Measurements from ENCODE around the gene SERPIND1.

Gene SERPIND1

DNA sequence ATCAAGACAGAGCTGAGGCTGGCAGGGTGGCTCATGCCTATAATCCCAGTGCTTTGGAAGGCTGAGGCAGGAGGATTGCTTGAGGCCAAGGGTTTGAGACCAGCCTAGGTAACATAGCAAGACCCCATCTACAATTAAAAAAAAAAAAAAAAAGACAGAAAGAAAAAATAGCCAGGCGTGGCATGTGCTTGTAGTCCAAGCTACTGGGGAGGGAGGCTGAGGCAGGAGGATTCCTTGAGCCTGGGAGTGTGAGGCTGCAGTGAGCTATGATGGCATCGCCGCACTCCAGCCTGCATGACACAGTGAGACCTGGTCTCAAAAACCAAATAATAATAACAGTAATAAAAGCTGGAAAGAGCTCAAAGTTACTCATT, 9.4 kb downstream of the SERPIND1 start:
- peaks cover 53% of the 10 kb centered on the region for H3K36me3 ChIP-seq
- H3K27ac ChIP-seq = no peak overlapping the region
- no peaks in the 10 kb centered on the region for H3K9me3 ChIP-seq
- TF ChIP-seq, protein P1, sequence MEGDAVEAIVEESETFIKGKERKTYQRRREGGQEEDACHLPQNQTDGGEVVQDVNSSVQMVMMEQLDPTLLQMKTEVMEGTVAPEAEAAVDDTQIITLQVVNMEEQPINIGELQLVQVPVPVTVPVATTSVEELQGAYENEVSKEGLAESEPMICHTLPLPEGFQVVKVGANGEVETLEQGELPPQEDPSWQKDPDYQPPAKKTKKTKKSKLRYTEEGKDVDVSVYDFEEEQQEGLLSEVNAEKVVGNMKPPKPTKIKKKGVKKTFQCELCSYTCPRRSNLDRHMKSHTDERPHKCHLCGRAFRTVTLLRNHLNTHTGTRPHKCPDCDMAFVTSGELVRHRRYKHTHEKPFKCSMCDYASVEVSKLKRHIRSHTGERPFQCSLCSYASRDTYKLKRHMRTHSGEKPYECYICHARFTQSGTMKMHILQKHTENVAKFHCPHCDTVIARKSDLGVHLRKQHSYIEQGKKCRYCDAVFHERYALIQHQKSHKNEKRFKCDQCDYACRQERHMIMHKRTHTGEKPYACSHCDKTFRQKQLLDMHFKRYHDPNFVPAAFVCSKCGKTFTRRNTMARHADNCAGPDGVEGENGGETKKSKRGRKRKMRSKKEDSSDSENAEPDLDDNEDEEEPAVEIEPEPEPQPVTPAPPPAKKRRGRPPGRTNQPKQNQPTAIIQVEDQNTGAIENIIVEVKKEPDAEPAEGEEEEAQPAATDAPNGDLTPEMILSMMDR (IDR thresholded peaks at IDR 0.05) = no peak
- no peaks in the 10 kb centered on the region for H3K27me3 ChIP-seq
- H3K4me1 ChIP-seq (ENCODE audit: control insufficient read depth in 1 of 2, insufficient read depth in 1 of 2, low read depth in 1 of 2, low read length in 1 of 2) = peaks cover 31 to 32% of the 10 kb centered on the region in 2 experiments
- no peak overlapping the region for H3K4me3 ChIP-seq (ENCODE audit: low read depth in 1 of 2, low read length in 1 of 2)

GRCh38 chr22:20783844-20784723, 10.2 kb downstream of the SERPIND1 start:
- Histone ChIP-seq H3K27me3 (no peaks in the 10 kb centered on the region), H3K36me3 (peaks cover 53% of the 10 kb centered on the region), H3K9me3 (no peaks in the 10 kb centered on the region), H3K4me3 (ENCODE audit: low read depth in 1 of 2, low read length in 1 of 2) (no peak overlapping the region), H3K4me1 (ENCODE audit: control insufficient read depth in 1 of 2, insufficient read depth in 1 of 2, low read depth in 1 of 2, low read length in 1 of 2) (peaks cover 31 to 32% of the 10 kb centered on the region in 2 experiments), H3K27ac (peak overlapping the region; percentile 45)
- TF ChIP-seq, protein P1 (IDR thresholded peaks at IDR 0.05) = no peak

- H3K27ac ChIP-seq = no peak overlapping the region
- H3K9me3 ChIP-seq = no peaks in the 10 kb centered on the region
- H3K4me3 ChIP-seq (ENCODE audit: low read depth in 1 of 2, low read length in 1 of 2) = no peak overlapping the region
- TF ChIP-seq, protein P1 (IDR thresholded peaks at IDR 0.05) = no peak
- no peaks in the 10 kb centered on the region for H3K27me3 ChIP-seq
- H3K36me3 ChIP-seq = peaks cover 58% of the 10 kb centered on the region
- H3K4me1 ChIP-seq (ENCODE audit: control insufficient read depth in 1 of 2, insufficient read depth in 1 of 2, low read depth in 1 of 2, low read length in 1 of 2) = peaks cover 31 to 32% of the 10 kb centered on the region in 2 experiments
Observed at GRCh38 chr22:20785415-20785814, 11.5 kb downstream of the SERPIND1 start.

DNA sequence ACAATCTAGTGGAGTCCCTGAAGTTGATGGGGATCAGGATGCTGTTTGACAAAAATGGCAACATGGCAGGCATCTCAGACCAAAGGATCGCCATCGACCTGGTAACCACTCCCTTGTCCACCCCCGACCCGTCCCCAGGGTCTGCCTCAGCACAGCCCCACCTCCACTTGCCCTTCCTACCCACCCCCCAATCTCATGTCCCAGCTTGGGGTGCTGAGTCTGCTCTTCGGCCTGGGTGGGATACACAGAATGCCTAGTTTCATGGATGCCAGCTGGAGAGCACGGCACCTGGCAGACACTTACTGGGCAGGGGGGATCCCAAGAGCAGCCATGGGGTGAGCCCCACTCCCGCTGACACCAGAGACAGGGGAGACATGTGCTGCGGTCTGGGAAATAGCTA, 12.1 kb downstream of the SERPIND1 start:
- TF ChIP-seq, protein P1 (IDR thresholded peaks at IDR 0.05) = no peak
- Histone ChIP-seq H3K4me1 (ENCODE audit: control insufficient read depth in 1 of 2, insufficient read depth in 1 of 2, low read depth in 1 of 2, low read length in 1 of 2) (peaks cover 27 to 28% of the 10 kb centered on the region in 2 experiments), H3K27me3 (no peaks in the 10 kb centered on the region), H3K36me3 (peaks cover 62% of the 10 kb centered on the region), H3K27ac (no peak overlapping the region), H3K4me3 (ENCODE audit: low read depth in 1 of 2, low read length in 1 of 2) (no peak overlapping the region), H3K9me3 (no peaks in the 10 kb centered on the region)

DNA sequence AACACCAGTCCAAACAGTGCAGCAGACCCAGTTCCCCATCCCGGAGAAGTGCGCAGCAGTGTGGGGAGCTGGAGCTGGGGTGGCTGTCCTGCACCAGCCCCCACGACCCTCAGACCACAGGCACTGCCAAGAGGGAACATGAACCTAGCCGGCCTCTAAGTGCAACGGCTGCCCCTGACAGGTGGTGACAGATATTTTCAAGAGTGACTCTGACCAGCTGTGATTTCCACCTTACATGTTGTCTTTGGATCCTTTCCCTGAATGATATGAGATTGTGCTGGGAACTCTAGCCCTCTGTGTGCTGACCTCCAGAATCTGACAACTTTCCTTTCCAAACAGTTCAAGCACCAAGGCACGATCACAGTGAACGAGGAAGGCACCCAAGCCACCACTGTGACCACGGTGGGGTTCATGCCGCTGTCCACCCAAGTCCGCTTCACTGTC, 12.6 kb downstream of the SERPIND1 start:
- H3K27ac ChIP-seq = no peak overlapping the region
- H3K9me3 ChIP-seq = no peaks in the 10 kb centered on the region
- H3K27me3 ChIP-seq = no peaks in the 10 kb centered on the region
- TF ChIP-seq, protein P1 (IDR thresholded peaks at IDR 0.05) = no peak
- peaks cover 67% of the 10 kb centered on the region for H3K36me3 ChIP-seq
- H3K4me1 ChIP-seq (ENCODE audit: control insufficient read depth in 1 of 2, insufficient read depth in 1 of 2, low read depth in 1 of 2, low read length in 1 of 2) = peaks cover 22 to 23% of the 10 kb centered on the region in 2 experiments
- no peak overlapping the region for H3K4me3 ChIP-seq (ENCODE audit: low read depth in 1 of 2, low read length in 1 of 2)
